OCI-LY7 (cell line): ENCODE results near the gene DISC1. TPM values are rescaled to one million over a fixed set of nuclear protein-coding genes. Genes with fewer than 3 reads are reported as not detected.

ENCODE experiments used
- BruUV-seq: library from RNA; stranded (reverse); fragments of 400-500 nt; replicated peaks from 2 replicates; lab custom pipeline; 2021; lab: Mats Ljungman, UMichigan
- CTCF ChIA-PET: fragments of 300-600 bp; sonication (Branson Sonifier 250); formaldehyde crosslinking; loops from one replicate; lab custom pipeline; 2022; ENCODE audit warnings: antibody characterized with exemption; ENCODE audit not compliant: unreplicated experiment; lab: Charles Lee
- POLR2A ChIA-PET: fragments of 300-600 bp; sonication (Branson Sonifier 250); formaldehyde crosslinking; loops from one replicate; lab custom pipeline; 2022; ENCODE audit warnings: antibody characterized with exemption; lab: Charles Lee
- DNase-seq: peaks from one replicate; pipeline ENCODE4 v3.0.0-alpha.2; 2015; ENCODE audit warnings: low spot score
- H2AFZ ChIP-seq: fragments of 200-600 bp; sonication (generic), shearing (Covaris generic); 2 replicates; pipeline ENCODE4 v1.6.1; 2014; ENCODE audit warnings: mild to moderate bottlenecking, antibody characterized with exemption, low read length, moderate library complexity
- H3K27ac ChIP-seq: fragments of 200-600 bp; sonication (generic); 2 replicates; pipeline ENCODE4 v1.5.1; 2014; ENCODE audit warnings: mixed run types, low read depth, mild to moderate bottlenecking, moderate library complexity, low read length, inconsistent platforms; ENCODE audit not compliant: poor library complexity, severe bottlenecking
- H3K36me3 ChIP-seq: fragments of 200-600 bp; sonication (generic); 2 replicates; pipeline ENCODE4 v1.6.1; 2014; ENCODE audit warnings: mild to moderate bottlenecking, antibody characterized with exemption, low read length, moderate library complexity, mixed read lengths; ENCODE audit not compliant: insufficient read depth
- H3K4me1 ChIP-seq: fragments of 200-600 bp; sonication (generic); 2 replicates; pipeline ENCODE4 v1.5.1; 2014; ENCODE audit warnings: mild to moderate bottlenecking, low read length; ENCODE audit not compliant: insufficient read depth, poor library complexity, severe bottlenecking
- H3K4me2 ChIP-seq: fragments of 200-600 bp; sonication (generic); 2 replicates; pipeline ENCODE4 v1.6.1; 2014; ENCODE audit warnings: mild to moderate bottlenecking, low read length
- H3K4me3 ChIP-seq: fragments of 200-600 bp; sonication (generic); 2 replicates; pipeline ENCODE4 v1.5.1; 2014; ENCODE audit warnings: mild to moderate bottlenecking, low read depth, low read length; ENCODE audit not compliant: poor library complexity, severe bottlenecking
- H3K79me2 ChIP-seq: fragments of 200-600 bp; sonication (generic); 2 replicates; pipeline ENCODE4 v1.6.1; 2016; ENCODE audit warnings: low read depth, mild to moderate bottlenecking, low read length, moderate library complexity, mixed read lengths; ENCODE audit not compliant: insufficient read depth
- H3K9me2 ChIP-seq: fragments of 200-600 bp; sonication (generic); 2 replicates; pipeline ENCODE4 v1.6.1; 2016; ENCODE audit warnings: mild to moderate bottlenecking, low read length, mixed read lengths; ENCODE audit not compliant: insufficient read depth
- H3K9me3 ChIP-seq: fragments of 200-600 bp; sonication (generic); 2 replicates; pipeline ENCODE4 v1.6.1; 2014; ENCODE audit warnings: mild to moderate bottlenecking, mixed run types, low read length, mixed read lengths
- H4K20me1 ChIP-seq: fragments of 200-600 bp; sonication (generic); 2 replicates; pipeline ENCODE4 v1.6.1; 2014; ENCODE audit warnings: mild to moderate bottlenecking, antibody characterized with exemption, low read length, moderate library complexity, mixed read lengths; ENCODE audit not compliant: insufficient read depth
- CTCF ChIP-seq: fragments of 200-600 bp; sonication (generic); conservative IDR thresholded peaks from 2 replicates; pipeline ENCODE4 v1.5.1; 2014; ENCODE audit warnings: mild to moderate bottlenecking, antibody characterized with exemption, low read length, moderate library complexity, mixed read lengths
- EZH2phosphoT487 ChIP-seq: fragments of 200-600 bp; sonication (generic); IDR thresholded peaks from 2 replicates; pipeline ENCODE4 v1.6.1; 2018; ENCODE audit warnings: low read depth, borderline replicate concordance, mild to moderate bottlenecking, mixed run types, antibody characterized with exemption, low read length, moderate library complexity, mixed read lengths
- intact Hi-C: fragments of 100-400 bp; cut with micrococcal nuclease; formaldehyde crosslinking; loops from one replicate; pipeline ENCODE4 v1.10.0; 2022; ENCODE audit not compliant: unreplicated experiment
- total RNA-seq, 2 experiments: library from RNA; depleted of rRNA in 1 of 2; stranded (reverse); fragments of >200 nt in 1 of 2; shearing (Covaris generic) in 1 of 2; gene quantifications; 2 replicates each; pipeline ENCODE4 v1.2.3, GENCODE V29; 2014 to 2022

The DISC1 gene
- total RNA-seq, 2 experiments from 2014 or later = 0.91 TPM; not detected in 1

GRCh38 chr1:231753313-231753712 lies 126.7 kb downstream of the DISC1 start:
- no peaks in the 10 kb centered on the region for H3K79me2 ChIP-seq
- no TSS peak for BruUV-seq
- no peak overlapping the region for H2AFZ ChIP-seq
- H3K9me2 ChIP-seq = no peaks in the 10 kb centered on the region
- no peak for TF ChIP-seq CTCF
- no peak for TF ChIP-seq EZH2phosphoT487
- no peak overlapping the region for H3K4me3 ChIP-seq
- H4K20me1 ChIP-seq = no peaks in the 10 kb centered on the region
- H3K27ac ChIP-seq = no peak overlapping the region
- no peaks in the 10 kb centered on the region for H3K36me3 ChIP-seq
- H3K4me1 ChIP-seq = no peaks in the 10 kb centered on the region
- no peaks in the 10 kb centered on the region for H3K9me3 ChIP-seq
- ChIA-PET POLR2A (no interaction called here), CTCF (no interaction called here)
- DNase-seq = no peak
- intact Hi-C loops = no loop called here
- no peak overlapping the region for H3K4me2 ChIP-seq

- Histone ChIP-seq H3K36me3 (no peaks in the 10 kb centered on the region), H3K27ac (no peak overlapping the region), H3K9me2 (no peaks in the 10 kb centered on the region), H3K4me2 (no peak overlapping the region), H3K4me3 (no peak overlapping the region), H3K4me1 (no peaks in the 10 kb centered on the region), H4K20me1 (no peaks in the 10 kb centered on the region), H3K79me2 (no peaks in the 10 kb centered on the region), H2AFZ (0 out of 2 replicates have a peak overlapping the region, but pooled peaks have one; percentile 20), H3K9me3 (no peaks in the 10 kb centered on the region)
- CTCF ChIA-PET = interaction anchor here (1.0 kb wide), 1 partner anchor 175 kb away, joined by 3 read pairs; no protein-coding TSS in a partner anchor
- TF ChIP-seq EZH2phosphoT487 (no peak), CTCF (peak; percentile 61; the same call in 1 of the 2 replicates)
- no TSS peak for BruUV-seq
- intact Hi-C loops = no loop called here
- no peak for DNase-seq
- POLR2A ChIA-PET = interaction anchor here (1.0 kb wide), 1 partner anchor 16 kb away, joined by 3 read pairs; no protein-coding TSS in a partner anchor
Observed at GRCh38 chr1:231757101-231757404, 130.5 kb downstream of the DISC1 start.

GRCh38 chr1:231757759-231758158 lies 131.2 kb downstream of the DISC1 start:
- no peaks in the 10 kb centered on the region for H3K9me3 ChIP-seq
- TF ChIP-seq CTCF (no peak), EZH2phosphoT487 (no peak)
- no peaks in the 10 kb centered on the region for H3K4me1 ChIP-seq
- H3K79me2 ChIP-seq = no peaks in the 10 kb centered on the region
- H4K20me1 ChIP-seq = no peaks in the 10 kb centered on the region
- intact Hi-C loops = no loop called here
- CTCF ChIA-PET = no interaction called here
- H3K27ac ChIP-seq = no peak overlapping the region
- no peaks in the 10 kb centered on the region for H3K9me2 ChIP-seq
- no peak overlapping the region for H2AFZ ChIP-seq
- DNase-seq = no peak
- BruUV-seq = no TSS peak
- no peak overlapping the region for H3K4me2 ChIP-seq
- POLR2A ChIA-PET = interaction anchor here (1.0 kb wide), 1 partner anchor 15 kb away, joined by 3 read pairs; no protein-coding TSS in a partner anchor
- H3K36me3 ChIP-seq = no peaks in the 10 kb centered on the region
- no peak overlapping the region for H3K4me3 ChIP-seq
